Stimulated activated CD8-positive, alpha-beta memory T cell treated with anti-CD3 and anti-CD28 coated beads, Interleukin-4, amount 100 ng/mL, for 1 hour (primary cell): ENCODE measurements around the gene SVIL.
"Not testable (repeated sequence)": the region's sequence is repeated elsewhere in the genome, so short reads cannot be mapped to it uniquely, and the experiment has no call there.

Experiments
- DNase-seq, 2 donors: peaks; one replicate each; pipeline ENCODE4 v3.0.0-alpha.2; 2020; ENCODE audit warnings: low read depth in 2 of 2, low spot score in 1 of 2

SVIL gene

DNA sequence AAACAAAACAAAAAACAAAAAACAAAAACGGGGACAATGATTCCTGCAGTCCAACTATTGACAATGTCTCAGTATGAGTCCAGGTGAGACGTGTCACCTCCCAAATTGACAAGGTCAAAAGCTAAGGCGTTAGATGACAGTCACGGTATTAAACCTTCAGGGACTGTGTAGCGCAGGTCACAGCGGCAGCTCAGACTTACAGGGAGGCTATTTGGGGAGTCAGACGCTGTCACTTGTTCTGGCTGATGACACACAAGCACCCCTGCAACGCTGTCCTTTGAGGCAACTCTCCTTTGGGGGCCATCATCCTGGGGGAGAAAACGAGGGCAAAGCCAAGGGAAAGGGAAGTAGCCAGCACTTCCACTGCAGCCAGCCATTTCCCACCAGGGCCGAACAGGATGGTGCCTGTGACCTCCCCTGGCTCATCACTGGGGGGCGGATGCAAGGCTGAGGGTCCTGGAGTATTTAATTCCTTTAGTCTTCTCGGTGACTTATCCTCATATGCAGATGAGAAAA lies 55.3 kb downstream of the SVIL start:
- no peak for DNase-seq

DNA sequence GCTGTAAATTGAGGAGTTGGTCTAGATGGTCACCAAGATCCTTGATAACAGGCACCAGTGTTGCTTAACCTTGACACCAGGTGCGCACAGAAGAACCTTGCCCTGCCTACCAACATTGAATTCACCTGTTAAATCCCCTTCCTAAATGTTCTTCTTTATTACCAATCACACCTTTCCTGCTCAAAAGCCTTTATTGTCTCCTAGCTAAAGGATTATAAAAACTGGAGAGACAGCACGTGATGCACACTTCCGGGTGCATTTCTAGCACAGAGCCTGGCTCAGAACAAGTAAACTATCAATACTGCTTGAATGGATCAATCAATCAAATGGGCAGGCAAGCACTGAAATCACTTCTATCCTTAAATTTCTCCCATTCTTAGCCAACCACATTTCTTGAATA lies 56.3 kb downstream of the SVIL start:
- no peak for DNase-seq

DNA sequence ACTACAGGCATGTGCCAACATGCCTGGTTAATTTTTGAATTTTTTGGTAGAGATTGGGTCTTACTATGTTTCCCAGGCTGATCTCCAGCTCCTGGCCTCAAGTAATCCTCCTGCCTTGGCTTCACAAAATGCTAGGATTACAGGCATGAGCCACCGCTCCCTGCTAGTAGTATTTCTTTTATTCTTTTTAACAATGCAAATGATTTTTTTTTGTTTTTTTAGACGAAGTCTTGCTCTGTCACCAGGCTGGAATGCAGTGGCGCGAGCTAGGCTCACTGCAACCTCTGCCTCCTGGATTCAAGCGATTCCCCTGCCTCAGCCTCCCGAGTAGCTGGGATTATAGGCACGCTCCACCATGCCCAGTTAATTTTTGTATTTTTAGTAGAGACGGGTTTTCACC lies 58.1 kb downstream of the SVIL start:
- no peak for DNase-seq

DNA sequence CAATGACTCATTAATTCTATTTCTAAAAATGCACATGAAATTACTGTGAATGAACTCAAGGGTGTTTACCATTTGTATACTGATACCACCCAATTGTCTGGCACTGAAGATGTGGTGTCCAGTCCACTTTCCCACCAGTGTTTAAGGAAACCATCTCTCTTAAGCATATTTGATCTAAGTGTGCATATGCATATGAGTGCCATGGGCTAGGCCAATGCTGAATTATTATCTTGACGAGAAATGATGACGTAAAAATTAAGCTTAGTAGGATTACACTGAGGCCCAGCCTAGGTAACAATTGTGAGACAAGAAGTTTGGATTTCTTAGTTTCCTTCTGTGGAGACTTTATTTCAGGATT lies 59.7 kb downstream of the SVIL start:
- no peak for DNase-seq

DNA sequence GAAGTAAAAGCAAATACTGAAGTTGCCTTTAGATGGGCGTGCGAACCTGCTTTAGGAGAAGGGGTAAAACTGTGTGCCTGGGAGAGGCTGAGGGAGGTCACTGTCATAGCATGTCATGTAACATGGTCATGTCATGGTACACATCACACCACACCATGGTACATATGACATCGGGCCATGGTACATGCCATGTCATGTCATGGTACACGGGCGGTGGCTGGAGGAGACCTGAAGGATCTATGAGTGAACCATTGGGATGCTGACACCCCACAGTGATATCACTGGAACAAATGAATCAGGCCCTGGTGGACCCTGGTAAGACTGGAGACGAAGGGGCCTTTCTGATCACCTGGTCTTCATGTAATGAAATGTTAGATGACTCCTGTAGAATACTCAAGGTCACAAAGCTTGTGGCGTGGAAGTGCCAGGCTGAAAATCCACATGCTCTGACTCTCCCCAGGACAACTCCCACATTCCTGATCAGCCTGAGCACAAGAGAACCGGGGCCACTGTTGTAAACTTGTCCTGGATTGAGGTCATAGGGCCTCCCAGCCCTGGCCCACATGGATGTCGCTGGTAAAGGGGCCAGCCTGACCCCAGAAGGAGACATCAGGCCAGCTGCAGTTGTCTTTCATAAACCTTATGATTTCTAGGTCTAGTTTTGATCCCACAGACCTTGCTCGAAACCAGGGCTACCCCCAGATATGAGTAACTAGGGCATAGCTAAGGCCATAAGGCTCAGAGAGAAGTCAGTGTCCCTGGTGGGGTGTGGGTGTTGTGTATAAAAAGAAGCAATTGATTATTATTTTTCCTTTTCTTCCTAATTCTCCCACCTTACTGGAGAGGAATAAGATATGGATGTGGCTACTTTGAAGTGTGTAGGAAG lies 60.3 kb downstream of the SVIL start:
- not testable (repeated sequence) for DNase-seq

DNA sequence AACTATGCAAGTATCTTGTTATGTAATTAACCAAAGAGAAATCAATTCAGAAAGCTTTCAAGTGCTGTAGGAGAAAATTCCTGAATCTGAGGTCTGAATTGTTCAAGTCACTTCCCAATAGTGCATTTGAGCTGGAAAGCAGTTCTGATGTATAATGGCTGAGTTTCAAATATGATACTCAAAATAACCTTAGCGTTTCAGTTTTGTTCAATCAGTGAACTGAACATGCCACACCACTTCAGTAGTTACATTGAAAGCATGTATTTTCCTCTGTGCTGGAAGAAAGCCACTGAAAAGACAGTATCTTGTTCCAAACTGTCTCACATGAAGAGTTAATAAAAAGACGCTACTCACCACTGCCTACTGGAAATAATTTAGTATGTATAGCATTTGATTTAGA lies 64.5 kb downstream of the SVIL start:
- DNase-seq, result not testable (repeated sequence)

DNA sequence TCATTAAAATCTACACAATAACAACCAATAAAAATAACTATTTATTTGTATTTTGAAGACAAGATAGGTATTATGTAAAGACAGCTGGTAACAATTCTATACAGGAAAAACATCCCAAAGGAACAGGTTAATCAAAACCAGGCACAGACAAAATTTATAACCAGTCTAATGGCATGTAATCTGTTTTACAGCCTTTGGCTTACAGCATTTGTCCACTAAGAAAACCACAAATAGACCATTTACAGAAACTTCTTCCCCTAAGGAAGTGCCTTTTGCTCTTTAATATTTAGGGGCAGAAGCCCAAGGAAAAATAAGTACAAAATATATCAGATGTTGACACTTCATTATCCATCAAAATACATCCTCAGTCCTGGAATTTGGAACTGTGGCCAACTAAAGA lies 65.0 kb downstream of the SVIL start:
- no peak for DNase-seq

DNA sequence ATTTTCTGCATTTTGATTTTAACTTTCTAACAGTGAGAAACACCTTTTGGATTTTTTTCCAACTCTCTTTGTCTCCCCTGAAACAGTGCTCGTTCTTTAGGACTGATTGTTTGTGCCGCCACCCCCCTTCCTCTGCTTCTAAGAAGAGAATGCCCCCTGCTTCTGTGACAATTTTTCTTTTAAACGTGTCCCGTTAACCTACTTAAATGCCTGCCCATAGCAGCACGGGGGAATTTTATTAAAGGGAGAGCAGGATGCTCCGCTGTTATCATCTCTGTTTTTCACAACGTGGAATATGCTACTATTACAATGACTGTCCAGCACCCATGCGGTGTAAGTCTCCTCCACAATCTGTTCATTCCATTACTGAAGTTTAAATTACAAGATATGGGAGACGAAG lies 67.8 kb downstream of the SVIL start:
- no peak for DNase-seq

DNA sequence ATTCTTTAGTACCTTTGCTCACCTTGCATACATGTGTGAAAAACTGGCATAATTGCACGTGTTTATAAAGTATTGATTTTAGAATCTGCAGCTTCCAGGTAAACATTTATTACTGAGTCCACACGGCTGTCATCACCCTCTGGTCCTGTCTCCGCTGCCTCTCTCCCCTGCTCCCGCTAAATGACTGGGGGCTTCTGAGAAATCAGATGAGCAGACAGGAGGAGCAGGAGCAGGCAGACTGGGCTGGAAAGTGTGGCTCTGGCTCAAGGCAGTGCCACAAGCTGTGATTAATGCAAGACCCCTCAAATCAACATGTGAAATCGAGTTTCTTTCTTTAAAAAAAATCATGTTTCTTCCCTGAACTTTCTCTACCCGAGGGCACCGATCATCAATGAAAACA lies 68.6 kb downstream of the SVIL start:
- not testable (repeated sequence) for DNase-seq

DNA sequence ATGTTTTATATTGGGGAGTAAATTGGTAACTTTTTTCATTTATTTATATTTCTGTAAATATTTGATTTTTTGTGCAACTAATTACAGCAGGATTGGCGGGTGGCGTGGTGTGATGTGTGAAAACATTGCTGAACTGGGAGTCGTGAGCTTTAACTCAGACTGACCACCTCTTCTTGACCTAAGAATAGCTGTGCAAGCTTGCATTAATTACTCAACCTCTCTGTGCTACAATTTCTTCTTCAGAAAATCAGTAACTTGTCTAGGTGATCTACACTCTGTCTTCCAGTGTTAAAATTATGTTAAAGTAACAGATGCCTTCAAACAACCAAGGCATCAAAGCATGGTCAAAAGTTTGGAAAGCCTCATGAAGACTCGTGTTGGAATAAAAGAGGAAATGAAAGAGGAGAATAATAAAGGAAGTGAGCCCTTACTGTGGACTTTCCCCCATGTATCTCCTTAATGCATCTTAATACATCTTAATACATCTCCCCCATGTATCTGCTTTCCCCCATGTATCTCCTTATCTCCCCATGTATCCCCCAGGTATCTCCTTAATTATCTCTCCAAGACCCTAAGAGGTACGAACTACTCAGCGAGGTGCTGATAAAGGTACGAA lies 71.2 kb downstream of the SVIL start:
- DNase-seq, result no peak

DNA sequence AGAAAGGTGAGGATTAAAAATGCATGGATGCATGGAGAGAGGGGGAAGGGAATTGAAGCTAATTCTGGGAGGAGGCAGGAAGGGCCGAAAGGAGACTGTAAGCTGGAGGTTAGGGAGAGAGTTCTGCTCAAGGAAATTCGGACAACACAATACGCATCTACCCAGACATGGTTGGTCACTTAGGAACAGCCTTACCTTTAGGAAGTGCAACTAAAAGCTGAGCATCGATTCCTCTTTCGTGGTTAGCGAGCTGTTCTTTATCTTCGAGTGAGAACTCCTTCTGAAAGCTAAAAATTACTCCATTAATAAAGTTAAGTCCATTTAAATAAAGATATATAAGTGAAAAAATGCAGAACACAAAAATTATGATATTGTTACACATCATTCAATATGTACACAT lies 71.8 kb downstream of the SVIL start:
- DNase-seq, result not testable (repeated sequence)

DNA sequence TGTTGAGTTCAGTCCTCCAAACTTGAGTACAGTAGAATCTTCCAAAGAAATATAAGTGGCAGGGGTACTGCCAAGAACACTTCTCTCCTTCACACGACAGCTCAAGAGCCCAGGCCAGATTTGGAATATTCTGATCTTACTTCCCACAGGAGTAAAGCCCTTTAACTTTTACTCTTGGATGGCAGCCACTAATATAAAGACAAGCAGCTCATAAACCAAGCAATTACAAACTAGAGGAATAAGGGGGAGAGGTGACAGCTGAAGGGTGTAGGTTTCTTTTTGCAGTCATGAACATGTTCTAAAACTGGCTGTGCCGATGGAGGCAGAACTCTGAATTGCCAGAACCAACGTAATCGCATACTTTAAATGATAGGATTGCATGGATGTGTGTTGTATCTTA lies 74.8 kb downstream of the SVIL start:
- DNase-seq, result no peak

DNA sequence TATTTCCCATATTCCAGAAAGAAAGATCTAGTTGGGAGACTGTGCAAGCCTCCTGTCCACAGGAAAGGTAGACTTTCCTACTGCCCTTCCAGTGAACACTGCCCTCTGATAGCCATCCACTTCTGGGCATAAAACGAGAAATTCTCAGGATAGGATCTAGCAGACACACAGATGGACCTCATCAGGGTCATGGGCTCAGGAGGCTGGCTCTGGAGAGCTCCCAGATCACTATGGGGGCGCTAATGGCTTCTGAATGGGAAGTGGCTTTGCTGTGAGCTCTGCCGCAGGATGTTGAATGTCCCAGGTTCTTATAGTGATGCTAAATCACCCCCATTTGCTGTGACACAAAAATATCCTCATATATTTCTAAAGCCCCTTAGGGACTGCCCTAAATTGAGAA lies 77.1 kb downstream of the SVIL start:
- no peak for DNase-seq

DNA sequence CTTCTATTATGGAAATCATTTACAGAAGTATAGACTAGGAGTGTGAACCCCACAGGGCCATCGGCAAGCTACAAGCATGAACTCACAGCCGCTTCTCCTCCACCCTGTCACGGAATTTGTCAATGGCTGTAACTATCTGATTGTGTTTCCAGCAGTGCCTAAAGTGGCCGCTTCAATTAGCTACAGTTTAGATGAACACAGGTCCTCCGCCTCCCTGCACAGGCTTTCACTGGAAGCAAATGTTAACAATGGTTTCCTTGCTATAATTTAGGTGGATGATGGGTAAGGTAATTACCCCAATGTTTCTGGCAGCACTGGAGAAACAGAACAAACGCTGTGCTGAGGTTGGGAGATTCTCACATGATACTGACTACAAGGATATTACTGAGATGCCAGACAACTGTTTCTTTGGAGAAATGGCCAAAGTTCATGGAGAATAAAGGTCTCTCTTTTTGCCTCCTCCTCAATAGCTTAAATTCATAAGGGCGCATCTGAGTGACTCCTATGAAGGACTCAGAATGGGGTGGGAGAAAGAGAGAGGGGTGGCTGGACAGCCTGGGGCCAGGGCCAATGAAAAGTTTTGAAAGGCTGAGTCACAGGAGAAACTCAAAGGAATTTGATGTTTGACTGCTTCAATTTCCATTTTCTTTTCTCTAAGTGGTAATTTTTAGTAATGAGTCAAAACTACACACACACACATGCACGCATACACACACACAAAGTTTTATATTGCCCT lies 78.9 kb downstream of the SVIL start:
- DNase-seq, result no peak

DNA sequence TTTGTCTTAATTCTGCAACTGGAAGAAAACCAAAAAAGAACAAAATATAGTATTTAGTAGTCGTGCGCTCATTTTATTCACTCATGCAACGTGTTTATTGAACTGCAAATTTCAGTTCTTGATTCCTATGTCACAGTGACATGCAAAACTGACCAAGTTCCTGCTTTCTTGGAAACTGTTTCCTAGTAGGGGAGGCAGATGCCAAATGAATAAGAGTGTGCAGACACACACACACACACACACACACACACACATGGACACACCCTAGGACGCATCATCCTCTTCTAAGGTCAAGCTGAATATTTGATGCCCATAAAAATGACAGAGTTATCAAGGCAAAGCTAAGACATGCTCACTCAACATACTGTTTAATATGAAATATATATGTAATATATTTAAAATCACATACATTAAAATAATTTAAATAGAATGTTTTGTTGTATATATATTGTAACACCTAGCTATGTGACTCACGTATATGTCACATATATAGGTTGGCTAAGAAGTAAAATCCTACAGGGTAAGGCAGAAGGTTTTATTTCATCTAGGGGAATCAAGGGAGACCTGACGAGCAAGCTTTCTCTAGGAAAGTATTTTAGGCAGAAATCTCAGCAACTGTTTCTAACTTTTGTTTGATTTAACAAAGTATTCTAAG lies 79.6 kb downstream of the SVIL start:
- no peak for DNase-seq

DNA sequence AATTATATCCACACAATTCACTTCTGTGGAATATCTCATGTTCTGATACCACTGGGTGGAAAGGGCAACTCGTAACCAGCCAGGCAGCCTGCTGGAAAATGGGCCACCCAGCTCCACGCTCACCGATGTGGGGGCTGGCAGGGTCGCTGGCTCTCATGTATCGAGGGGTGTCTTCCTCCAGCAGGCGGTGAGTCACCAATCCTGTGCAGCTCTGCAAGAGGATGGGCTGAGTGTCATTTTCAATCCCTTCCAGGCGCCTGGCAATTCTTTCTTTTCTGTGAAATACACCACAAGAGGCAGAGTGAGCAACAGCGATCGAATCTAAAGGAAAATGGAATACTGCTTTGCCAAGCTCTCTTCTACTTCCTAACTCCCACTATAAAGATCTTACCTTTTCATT lies 80.1 kb downstream of the SVIL start:
- DNase-seq, result no peak

DNA sequence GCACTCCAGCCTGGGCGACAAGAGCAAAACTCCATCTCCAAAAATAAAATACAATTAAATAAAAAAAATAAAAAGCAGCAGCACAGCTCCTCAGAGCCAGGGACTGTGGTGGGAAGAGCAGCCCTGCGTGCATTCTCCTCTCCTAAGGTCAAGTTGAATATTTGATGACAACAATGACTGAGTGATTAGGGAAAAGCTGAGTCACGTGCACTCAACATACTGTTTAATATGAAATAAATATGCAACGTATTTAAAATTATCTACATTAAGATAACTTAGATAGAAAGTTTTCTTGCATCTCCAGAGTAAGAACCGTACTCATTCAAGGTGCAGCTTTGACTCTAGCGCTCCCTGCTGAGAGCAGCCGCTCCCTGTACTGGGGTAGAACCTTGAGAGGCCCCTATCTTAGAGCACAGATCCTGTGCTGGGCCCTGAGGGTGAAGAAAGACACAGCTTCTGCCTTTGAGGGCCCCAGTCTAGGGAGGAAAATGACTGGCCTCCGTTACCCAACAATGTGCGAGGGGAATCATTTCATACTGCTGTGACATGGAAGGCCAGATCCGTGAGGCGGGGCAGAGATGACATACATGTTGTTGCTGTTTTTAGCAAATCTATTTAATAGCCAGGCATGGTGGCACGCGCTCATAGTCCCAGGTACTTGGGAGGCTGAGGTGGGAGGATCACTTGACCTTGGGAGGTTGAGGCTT lies 81.1 kb downstream of the SVIL start:
- no peak for DNase-seq

DNA sequence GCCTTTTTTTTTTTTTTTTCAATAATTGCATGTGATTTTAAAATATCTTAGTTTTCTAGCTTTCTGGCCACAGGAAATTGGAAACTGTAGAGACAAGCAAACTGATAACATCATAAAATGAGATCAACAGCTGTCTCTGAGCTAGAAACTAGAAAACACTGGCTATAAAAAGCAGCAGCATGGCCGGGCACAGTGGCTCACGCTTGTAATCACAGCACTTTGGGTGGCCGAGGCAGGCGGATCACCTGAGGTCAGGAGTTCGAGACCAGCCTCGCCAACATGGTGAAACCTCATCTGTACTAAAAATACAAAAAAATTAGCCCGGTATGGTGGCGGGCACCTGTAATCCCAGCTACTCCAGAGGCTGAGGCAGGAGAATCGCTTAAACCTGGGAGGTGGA lies 81.7 kb downstream of the SVIL start:
- DNase-seq, result not testable (repeated sequence)

DNA sequence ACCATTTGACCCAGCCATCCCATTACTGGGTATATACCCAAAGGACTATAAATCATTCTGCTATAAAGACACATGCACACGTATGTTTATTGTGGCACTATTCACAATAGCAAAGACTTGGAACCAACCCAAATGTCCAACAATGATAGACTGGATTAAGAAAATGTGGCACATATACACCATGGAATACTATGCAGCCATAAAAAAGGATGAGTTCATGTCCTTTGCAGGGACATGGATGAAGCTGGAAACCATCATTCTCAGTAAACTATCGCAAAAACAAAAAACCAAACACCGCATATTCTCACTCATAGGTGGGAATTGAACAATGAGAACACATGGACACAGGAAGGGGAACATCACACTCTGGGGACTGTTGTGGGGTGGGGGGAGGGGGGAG lies 85.3 kb downstream of the SVIL start:
- not testable (repeated sequence) for DNase-seq

DNA sequence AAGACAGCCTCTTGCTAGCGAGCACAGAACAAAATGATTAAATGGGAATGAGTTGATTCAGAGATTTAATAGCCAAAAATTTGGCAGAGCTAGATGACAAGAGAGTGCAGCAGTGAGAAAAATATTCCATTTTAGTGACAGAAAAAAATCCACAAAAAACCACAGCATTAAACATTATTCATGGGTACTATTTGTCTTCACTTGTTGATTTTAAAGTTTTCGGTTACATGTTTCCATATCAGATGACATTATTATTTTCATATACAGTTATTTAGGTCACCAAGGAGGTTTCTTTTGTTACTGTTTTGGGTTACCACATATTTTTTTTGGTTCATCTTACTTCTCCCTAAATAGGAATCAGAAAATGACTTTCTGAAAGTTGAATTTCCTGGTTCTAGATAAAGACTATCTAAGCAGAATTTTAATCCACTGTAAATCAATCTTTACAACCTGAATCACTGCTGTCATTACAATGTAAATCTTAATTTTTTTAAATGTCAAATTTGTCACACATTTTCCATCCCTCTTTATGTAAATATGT lies 87.9 kb downstream of the SVIL start:
- no peak for DNase-seq

DNA sequence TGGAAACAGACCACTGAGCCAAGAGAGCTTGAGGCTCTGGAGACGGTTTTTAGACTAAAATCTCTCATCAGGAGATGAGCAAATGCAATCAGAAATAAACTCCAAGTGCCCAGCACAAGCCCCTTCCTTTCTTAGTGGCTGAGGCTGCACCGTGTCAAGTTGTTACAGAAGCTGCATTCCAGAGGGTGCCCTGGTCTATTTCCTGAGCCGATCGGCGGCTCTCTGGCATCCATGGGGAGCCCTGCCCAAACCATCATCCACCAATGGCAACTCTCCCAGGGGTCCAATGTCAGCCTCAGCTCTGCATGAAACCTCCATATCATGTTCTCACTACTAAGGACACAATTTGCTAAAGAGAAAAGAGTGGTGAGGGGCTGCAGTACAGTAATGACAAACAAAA lies 89.6 kb downstream of the SVIL start:
- DNase-seq, result no peak
